Measurements from ENCODE around the gene MLLT6.

GRCh38 chr17:38674749-38675615 is 30.1 kb upstream of the MLLT6 start, which contains the start of gene EPOP:
- TF ChIP-seq FOXK2 (IDR thresholded peaks at IDR 0.05) (no peak), HDGF (IDR thresholded peaks at IDR 0.05; ENCODE audit: borderline replicate concordance) (no peak), FOXM1 (IDR thresholded peaks at IDR 0.05; ENCODE audit: borderline replicate concordance) (no peak), TARDBP (IDR thresholded peaks at IDR 0.05) (no peak), NFRKB (IDR thresholded peaks at IDR 0.05) (no peak), FOXA1 (IDR thresholded peaks at IDR 0.05) (no peak), ARNT (IDR thresholded peaks at IDR 0.05) (no peak), BHLHE40 (IDR thresholded peaks at IDR 0.05; ENCODE audit: borderline replicate concordance) (no peak)

Data from HEK293T (cell line).